HUES48 (cell line): Measurements from ENCODE around the gene SGSM1.
A peak's percentile ranks its signal among the peaks of the same experiment; 100 is the strongest.

ENCODE experiments used
- H3K27ac ChIP-seq: one replicate; pipeline ENCODE4 v1.7.0; 2013; ENCODE audit warnings: low read depth, low read length, inconsistent platforms
- H3K27me3 ChIP-seq: 2 replicates; pipeline ENCODE4 v1.6.1; 2013; ENCODE audit warnings: mild to moderate bottlenecking, low read length; ENCODE audit not compliant: control insufficient read depth, insufficient read depth
- H3K36me3 ChIP-seq: 2 replicates; pipeline ENCODE4 v1.6.1; 2013; ENCODE audit warnings: low read length; ENCODE audit not compliant: control insufficient read depth, insufficient read depth
- H3K4me1 ChIP-seq: 2 replicates; pipeline ENCODE4 v1.6.1; 2013; ENCODE audit warnings: mild to moderate bottlenecking, low read length; ENCODE audit not compliant: control insufficient read depth, insufficient read depth
- H3K4me3 ChIP-seq: 2 replicates; pipeline ENCODE4 v1.5.1; 2013; ENCODE audit warnings: mild to moderate bottlenecking, low read depth, low read length
- H3K9ac ChIP-seq: 2 replicates; pipeline ENCODE4 v1.6.1; 2013; ENCODE audit warnings: mild to moderate bottlenecking, low read depth, low read length, moderate library complexity
- H3K9me3 ChIP-seq: 2 replicates; pipeline ENCODE4 v1.6.1; 2013; ENCODE audit warnings: low read length; ENCODE audit not compliant: control insufficient read depth, insufficient read depth

Gene SGSM1

DNA sequence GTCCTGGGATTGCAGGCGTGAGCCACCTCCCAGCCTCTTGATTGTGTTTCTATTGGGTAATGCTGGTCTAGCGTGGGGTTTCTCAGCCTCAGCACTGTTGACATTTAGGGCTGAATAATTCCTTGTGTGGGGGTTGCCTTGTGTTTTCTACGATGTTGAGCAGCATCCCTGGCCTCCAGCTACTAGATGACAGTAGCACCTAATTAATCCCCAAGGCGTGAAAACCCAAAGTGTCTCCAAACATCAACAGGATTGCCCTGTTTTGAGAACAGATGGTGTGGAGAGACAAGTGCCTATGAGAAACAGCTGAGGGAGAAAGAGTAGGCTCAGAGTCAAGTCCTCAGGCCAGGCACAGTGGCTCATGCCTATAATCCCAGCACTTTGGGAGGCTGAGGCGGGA lies 67.2 kb downstream of the SGSM1 start:
- Histone ChIP-seq H3K4me1 (no peaks in the 10 kb centered on the region), H3K9ac (no peak overlapping the region), H3K27ac (no peak overlapping the region), H3K36me3 (no peaks in the 10 kb centered on the region), H3K9me3 (no peaks in the 10 kb centered on the region), H3K27me3 (no peaks in the 10 kb centered on the region), H3K4me3 (no peak overlapping the region)

- Histone ChIP-seq H3K9me3 (no peaks in the 10 kb centered on the region), H3K27me3 (no peaks in the 10 kb centered on the region), H3K27ac (no peak overlapping the region), H3K9ac (no peak overlapping the region), H3K4me3 (no peak overlapping the region), H3K4me1 (no peaks in the 10 kb centered on the region), H3K36me3 (no peaks in the 10 kb centered on the region)
These were observed 70.0 kb downstream of the SGSM1 start for GRCh38 chr22:24875862-24876506.

DNA sequence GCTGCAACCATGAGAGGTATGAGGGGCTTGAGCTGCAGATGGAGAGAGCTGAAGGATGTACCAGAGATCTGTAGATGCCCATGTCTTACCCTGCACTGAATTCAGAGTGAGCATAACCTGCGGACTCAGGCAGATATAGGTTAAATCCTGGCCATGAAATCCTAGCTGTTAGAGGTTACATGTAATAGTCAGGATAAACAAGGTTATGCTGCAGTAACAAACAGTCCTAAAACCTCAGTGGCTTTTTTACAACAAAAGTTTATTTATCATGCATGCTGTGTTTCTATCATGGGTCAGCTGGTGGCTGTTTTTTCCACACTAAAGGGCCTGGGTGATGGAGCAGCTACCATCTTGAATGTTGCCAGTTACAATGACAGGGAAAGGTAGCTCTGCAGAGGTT lies 70.7 kb downstream of the SGSM1 start:
- Histone ChIP-seq H3K36me3 (no peaks in the 10 kb centered on the region), H3K27me3 (no peaks in the 10 kb centered on the region), H3K4me1 (no peaks in the 10 kb centered on the region), H3K27ac (no peak overlapping the region), H3K9me3 (no peaks in the 10 kb centered on the region), H3K4me3 (no peak overlapping the region), H3K9ac (no peak overlapping the region)

DNA sequence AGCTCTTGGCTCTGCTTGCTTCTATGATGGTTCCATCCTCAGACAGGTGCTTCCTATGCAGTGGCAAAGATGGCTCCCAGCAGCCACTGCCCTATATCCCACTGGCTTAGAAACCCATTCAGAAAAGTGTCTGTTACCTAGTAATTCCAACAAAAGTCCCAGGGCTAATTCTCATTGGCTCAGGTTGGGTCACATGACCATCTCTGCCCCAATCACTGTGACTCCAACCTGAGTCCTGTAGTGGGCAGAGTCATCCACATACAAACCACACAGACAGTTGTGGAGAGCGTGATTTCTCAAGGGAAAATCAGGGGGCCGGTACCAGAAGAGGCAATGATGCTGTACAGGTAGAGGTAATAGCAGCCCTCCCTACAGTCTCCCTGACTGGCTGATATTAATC lies 73.0 kb downstream of the SGSM1 start:
- H3K9me3 ChIP-seq = no peaks in the 10 kb centered on the region
- no peak overlapping the region for H3K4me3 ChIP-seq
- H3K36me3 ChIP-seq = no peaks in the 10 kb centered on the region
- no peaks in the 10 kb centered on the region for H3K27me3 ChIP-seq
- H3K27ac ChIP-seq = no peak overlapping the region
- H3K9ac ChIP-seq = no peak overlapping the region
- no peaks in the 10 kb centered on the region for H3K4me1 ChIP-seq

DNA sequence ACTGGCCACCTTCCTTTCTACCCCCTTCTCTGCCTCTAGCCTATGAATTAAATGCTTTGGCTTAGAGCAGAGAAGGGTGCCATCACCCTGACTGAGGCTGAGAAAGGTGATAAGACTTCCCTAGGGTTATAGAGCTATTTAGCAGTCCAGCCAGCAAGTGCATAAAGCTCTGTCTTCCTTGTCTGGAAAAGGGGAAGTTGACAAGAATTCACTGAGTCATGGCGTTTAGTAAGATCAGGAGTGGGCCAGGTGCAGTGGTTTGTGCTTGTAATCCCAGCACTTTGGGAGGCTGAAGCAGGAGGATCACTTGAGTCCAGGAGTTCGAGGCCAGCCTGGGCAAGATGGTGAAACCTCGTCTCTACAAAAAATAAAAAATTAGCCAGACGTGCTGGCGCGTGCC lies 77.4 kb downstream of the SGSM1 start:
- Histone ChIP-seq H3K36me3 (no peaks in the 10 kb centered on the region), H3K9ac (no peak overlapping the region), H3K4me3 (no peak overlapping the region), H3K27ac (no peak overlapping the region), H3K27me3 (no peaks in the 10 kb centered on the region), H3K9me3 (no peaks in the 10 kb centered on the region), H3K4me1 (no peaks in the 10 kb centered on the region)

- H3K4me1 ChIP-seq = no peaks in the 10 kb centered on the region
- no peak overlapping the region for H3K9ac ChIP-seq
- H3K27ac ChIP-seq = no peak overlapping the region
- no peaks in the 10 kb centered on the region for H3K27me3 ChIP-seq
- H3K36me3 ChIP-seq = no peaks in the 10 kb centered on the region
- H3K9me3 ChIP-seq = no peaks in the 10 kb centered on the region
- H3K4me3 ChIP-seq = no peak overlapping the region
These were observed 81.2 kb downstream of the SGSM1 start for GRCh38 chr22:24887260-24887659.

- no peak overlapping the region for H3K9ac ChIP-seq
- no peaks in the 10 kb centered on the region for H3K36me3 ChIP-seq
- H3K4me1 ChIP-seq = peaks cover 10% of the 10 kb centered on the region
- H3K27me3 ChIP-seq = no peaks in the 10 kb centered on the region
- no peak overlapping the region for H3K4me3 ChIP-seq
- H3K27ac ChIP-seq = no peak overlapping the region
- H3K9me3 ChIP-seq = no peaks in the 10 kb centered on the region
These were observed 87.5 kb downstream of the SGSM1 start for GRCh38 chr22:24893341-24894070.

GRCh38 chr22:24894220-24894975 lies 88.4 kb downstream of the SGSM1 start:
- Histone ChIP-seq H3K36me3 (no peaks in the 10 kb centered on the region), H3K4me3 (no peak overlapping the region), H3K27me3 (no peaks in the 10 kb centered on the region), H3K4me1 (peaks cover 10% of the 10 kb centered on the region), H3K9ac (no peak overlapping the region), H3K9me3 (no peaks in the 10 kb centered on the region), H3K27ac (peak overlapping the region; percentile 38)

- H3K4me3 ChIP-seq = no peak overlapping the region
- no peaks in the 10 kb centered on the region for H3K27me3 ChIP-seq
- H3K4me1 ChIP-seq = peaks cover 14% of the 10 kb centered on the region
- no peaks in the 10 kb centered on the region for H3K9me3 ChIP-seq
- no peaks in the 10 kb centered on the region for H3K36me3 ChIP-seq
- H3K27ac ChIP-seq = peak overlapping the region; percentile 38
- no peak overlapping the region for H3K9ac ChIP-seq
These were observed 89.0 kb downstream of the SGSM1 start for GRCh38 chr22:24894998-24895397.

DNA sequence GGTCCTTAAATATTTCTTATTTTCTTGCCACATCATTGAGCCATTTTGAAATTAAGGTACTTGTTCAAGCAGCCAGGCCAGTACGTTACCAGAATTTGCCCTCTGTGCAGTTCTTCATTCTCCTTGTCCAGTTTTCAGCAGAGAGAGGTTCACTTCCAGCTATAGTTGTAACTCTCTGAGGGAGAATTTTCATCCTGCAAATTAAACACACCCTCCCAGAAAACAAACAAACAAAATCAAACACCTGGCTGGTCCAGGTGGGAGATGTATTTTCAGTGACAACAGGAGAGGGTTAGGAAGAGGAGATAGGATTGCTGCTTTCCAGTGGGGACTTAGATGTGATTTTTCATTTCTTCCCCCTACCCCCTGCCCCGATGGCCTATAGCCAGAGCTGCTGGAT lies 95.4 kb downstream of the SGSM1 start:
- H3K27ac ChIP-seq = no peak overlapping the region
- no peak overlapping the region for H3K9ac ChIP-seq
- H3K9me3 ChIP-seq = peaks cover 7% of the 10 kb centered on the region; the same call in 1 of the 2 replicates

DNA sequence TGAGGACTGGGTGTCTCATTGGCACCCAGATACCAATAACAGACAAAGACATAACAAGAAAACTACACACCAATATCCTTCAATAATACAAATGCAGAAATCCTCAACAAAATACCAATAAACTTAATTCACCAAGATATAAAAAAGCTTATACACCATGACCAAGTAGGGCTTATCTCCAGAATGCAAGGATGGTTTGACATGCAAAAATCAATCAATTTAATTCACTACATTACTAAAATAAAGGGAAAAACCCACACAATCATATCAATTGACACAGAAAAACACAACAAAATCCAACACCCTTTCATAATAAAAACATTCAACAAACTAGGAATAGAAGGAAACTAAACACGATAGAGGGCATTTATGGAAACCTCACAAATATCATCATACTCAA lies 99.9 kb downstream of the SGSM1 start:
- H3K4me1 ChIP-seq = no peaks in the 10 kb centered on the region
- H3K36me3 ChIP-seq = no peaks in the 10 kb centered on the region
- no peaks in the 10 kb centered on the region for H3K27me3 ChIP-seq
- no peak overlapping the region for H3K9ac ChIP-seq
- H3K27ac ChIP-seq = no peak overlapping the region
- H3K9me3 ChIP-seq = peaks cover 8% of the 10 kb centered on the region; the same call in 1 of the 2 replicates
- H3K4me3 ChIP-seq = no peak overlapping the region

More for the DNA sequence above, 95.4 kb downstream of the SGSM1 start:
- no peak overlapping the region for H3K4me3 ChIP-seq
- H3K4me1 ChIP-seq = 0 out of 2 replicates have a peak, but pooled peaks cover 5% of the 10 kb centered on the region
- no peaks in the 10 kb centered on the region for H3K36me3 ChIP-seq
- no peaks in the 10 kb centered on the region for H3K27me3 ChIP-seq
